Measurements from ENCODE around the gene FCHO1. TPM values are rescaled to one million over a fixed set of nuclear protein-coding genes. Genes with fewer than 3 reads are reported as not detected.
A peak's percentile ranks its signal among the peaks of the same experiment; 100 is the strongest.
"Not testable (repeated sequence)": the region's sequence is repeated elsewhere in the genome, so short reads cannot be mapped to it uniquely, and the experiment has no call there.

FCHO1 gene
- total and polyA plus RNA-seq, 8 donors, result 0.43 to 2.5 (median 1.4) TPM

DNA sequence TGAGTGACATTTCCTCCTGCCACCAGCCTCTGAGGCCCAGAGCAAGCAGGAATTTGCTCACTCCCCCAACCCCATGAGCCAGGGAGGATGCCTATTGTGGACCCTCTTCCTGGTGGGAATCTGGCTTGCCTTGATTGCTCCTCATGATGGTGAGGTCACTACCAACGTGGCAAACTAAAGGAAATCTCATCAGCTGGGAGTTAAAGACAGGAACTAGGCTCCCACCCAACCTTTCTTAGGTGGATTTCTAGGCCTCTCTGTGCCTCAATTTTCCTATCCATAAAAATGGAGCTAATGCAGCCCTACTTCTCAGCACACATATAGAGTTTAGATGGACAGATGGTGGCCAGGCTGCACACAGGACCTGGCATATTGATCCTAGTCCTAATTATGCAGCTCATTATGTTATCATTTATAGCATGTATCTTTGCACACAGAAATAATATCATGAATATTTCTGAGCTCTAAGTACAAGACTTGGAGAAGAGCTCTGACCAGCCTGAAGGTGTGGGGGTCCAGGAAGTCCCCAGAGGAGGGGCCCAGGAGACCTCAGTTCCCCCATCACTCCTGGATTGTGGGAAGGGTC, 45.7 kb downstream of the FCHO1 start:
- H3K4me3 ChIP-seq, result no peak overlapping the region
- FAIRE-seq, result no peak
- no peaks in the 10 kb centered on the region for H3K27me3 ChIP-seq
- no peaks in the 10 kb centered on the region for H3K9me3 ChIP-seq
- H3K4me1 ChIP-seq, result peaks cover 0 to 14% (median 12%) of the 10 kb centered on the region in 3 donors
- no peak for TF ChIP-seq CTCF (IDR thresholded peaks at IDR 0.05)
- no peak for ATAC-seq
- H3K27ac ChIP-seq, result peak overlapping the region in 3 of 4 donors; percentile 14 to 72 (median 64)
- WGBS, 2 donors, result 27 to 42% methylated on average over 1 of the region's 1 CpG
- intact Hi-C loops (cut with DNase I), result no loop called here
- no peaks in the 10 kb centered on the region for H3K36me3 ChIP-seq
- DNase-seq, result no peak

- H3K4me3 ChIP-seq, result no peak overlapping the region
- no peak for FAIRE-seq
- WGBS, 2 donors, result 33 to 40% methylated on average over 11 of the region's 11 CpGs
- DNase-seq, result peak in 4 of 6 donors; percentile 74 to 81 (median 80)
- ATAC-seq, result peak; percentile 78 to 84 (median 82)
- intact Hi-C loops (cut with DNase I), result no loop called here
- H3K27me3 ChIP-seq, result no peaks in the 10 kb centered on the region
- TF ChIP-seq CTCF (IDR thresholded peaks at IDR 0.05), result no peak
- H3K4me1 ChIP-seq, result peaks cover 0 to 14% (median 12%) of the 10 kb centered on the region in 3 donors
- H3K36me3 ChIP-seq, result no peaks in the 10 kb centered on the region
- H3K27ac ChIP-seq, result peak overlapping the region in 3 of 4 donors; percentile 14 to 72 (median 64)
- no peaks in the 10 kb centered on the region for H3K9me3 ChIP-seq
These were observed 46.3 kb downstream of the FCHO1 start for GRCh38 chr19:17797424-17798201.

- ATAC-seq; FAIRE-seq; H3K36me3 ChIP-seq; H3K9me3 ChIP-seq; H3K27ac ChIP-seq; H3K27me3 ChIP-seq; intact Hi-C loops (cut with DNase I); H3K4me3 ChIP-seq; DNase-seq: not testable (repeated sequence)
- H3K4me1 ChIP-seq, result peaks cover 0 to 14% (median 12%) of the 10 kb centered on the region in 3 donors
- WGBS, 2 donors, result 94 to 98% methylated on average over 3 of the region's 3 CpGs
These were observed 47.3 kb downstream of the FCHO1 start for GRCh38 chr19:17798599-17798998.

DNA sequence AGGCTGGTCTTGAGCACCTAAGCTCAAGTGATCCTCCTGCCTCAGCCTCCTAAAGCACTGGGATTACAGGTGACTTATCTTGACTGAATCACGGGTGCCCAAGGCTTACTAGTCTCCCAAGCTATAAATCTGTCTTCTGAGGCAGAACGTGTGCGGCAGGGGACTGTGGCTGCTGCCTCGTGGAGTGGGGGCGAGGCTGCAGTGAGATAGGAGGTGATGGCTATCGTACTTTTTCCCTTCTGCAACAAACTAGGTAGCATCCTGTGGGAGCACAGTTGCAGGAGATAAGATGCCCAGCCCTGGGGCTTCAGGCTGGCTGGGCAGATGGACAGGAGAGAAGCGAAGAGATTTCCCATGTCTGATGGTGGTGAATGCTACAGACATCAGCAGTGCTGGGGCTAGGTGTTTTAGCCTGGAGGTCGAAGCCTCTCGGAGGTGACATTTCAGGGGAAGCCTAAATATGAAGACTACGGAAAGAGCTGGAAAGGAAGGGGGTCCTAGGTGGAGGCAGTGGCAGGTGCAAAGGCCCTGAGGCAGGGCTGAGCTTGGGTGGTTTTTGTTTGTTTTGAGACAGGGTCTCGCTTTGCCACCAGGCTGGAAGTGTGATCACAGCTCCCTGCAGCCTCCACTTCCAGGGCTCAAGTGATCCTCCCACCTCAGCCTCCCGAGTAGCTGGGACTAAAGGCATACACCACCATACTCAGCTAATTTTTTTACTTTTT, 51.0 kb downstream of the FCHO1 start:
- TF ChIP-seq CTCF (IDR thresholded peaks at IDR 0.05), result no peak
- Histone ChIP-seq H3K9me3 (no peaks in the 10 kb centered on the region), H3K27ac (no peak overlapping the region), H3K4me1 (peaks cover 0 to 7% (median 2%) of the 10 kb centered on the region in 3 donors), H3K4me3 (no peak overlapping the region), H3K27me3 (no peaks in the 10 kb centered on the region), H3K36me3 (no peaks in the 10 kb centered on the region)
- intact Hi-C loops (cut with DNase I), result no loop called here
- DNase-seq (no peak), ATAC-seq (no peak), FAIRE-seq (no peak)
- WGBS, 2 donors, result 76 to 83% methylated on average over 12 of the region's 12 CpGs

- Histone ChIP-seq H3K9me3 (no peaks in the 10 kb centered on the region), H3K4me1 (no peaks in the 10 kb centered on the region), H3K36me3 (no peaks in the 10 kb centered on the region), H3K27ac (no peak overlapping the region), H3K27me3 (no peaks in the 10 kb centered on the region), H3K4me3 (no peak overlapping the region)
- peak in 2 of 4 donors; percentile 29 to 39 for ATAC-seq
- TF ChIP-seq CTCF (IDR thresholded peaks at IDR 0.05), result no peak
- 74 to 78% methylated on average over 14 of the region's 14 CpGs for WGBS, 2 donors
- no peak for DNase-seq
- FAIRE-seq, result no peak
- intact Hi-C loops (cut with DNase I), result no loop called here
These were observed 52.1 kb downstream of the FCHO1 start for GRCh38 chr19:17803264-17803896.

Data from pancreas (tissue), 10 donors.